OCI-LY1 (cell line): ENCODE measurements around the gene ARL6.

Experiments used
- EZH2 ChIP-seq: fragments of 200-600 bp; sonication (generic), shearing (Covaris generic); IDR thresholded peaks from 2 replicates; pipeline ENCODE4 v1.8.0; 2017; ENCODE audit warnings: borderline replicate concordance, mixed run types, mild to moderate bottlenecking, antibody characterized with exemption, low read length, moderate library complexity, mixed read lengths
- TF ChIP-seq, protein P1 (sequence below): fragments of 200-600 bp; sonication (generic), shearing (Covaris generic); IDR thresholded peaks from 2 replicates; pipeline ENCODE4 v1.5.1; 2017; ENCODE audit warnings: mild to moderate bottlenecking, antibody characterized with exemption, low read length, moderate library complexity, mixed read lengths

DNA sequence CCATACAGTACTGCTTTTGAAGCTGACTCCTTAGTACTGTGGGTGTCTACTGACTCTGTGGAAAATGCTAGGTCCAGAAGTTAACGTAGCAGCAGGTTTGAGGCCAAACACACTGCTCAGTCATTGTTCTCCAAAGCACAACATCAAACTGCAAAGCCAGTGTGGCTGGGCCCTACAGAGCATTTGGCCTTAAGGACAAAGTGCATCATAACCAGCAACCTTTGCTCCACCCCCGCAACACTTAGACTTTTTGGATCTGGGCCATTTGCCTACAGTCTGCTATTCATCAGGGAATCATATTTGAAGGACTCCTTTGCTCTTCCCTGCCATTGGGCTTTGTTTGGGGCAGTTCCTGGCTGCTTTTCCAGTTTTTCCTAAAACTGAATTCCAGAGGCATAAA, 43.1 kb upstream of the ARL6 start:
- TF ChIP-seq, protein P1, sequence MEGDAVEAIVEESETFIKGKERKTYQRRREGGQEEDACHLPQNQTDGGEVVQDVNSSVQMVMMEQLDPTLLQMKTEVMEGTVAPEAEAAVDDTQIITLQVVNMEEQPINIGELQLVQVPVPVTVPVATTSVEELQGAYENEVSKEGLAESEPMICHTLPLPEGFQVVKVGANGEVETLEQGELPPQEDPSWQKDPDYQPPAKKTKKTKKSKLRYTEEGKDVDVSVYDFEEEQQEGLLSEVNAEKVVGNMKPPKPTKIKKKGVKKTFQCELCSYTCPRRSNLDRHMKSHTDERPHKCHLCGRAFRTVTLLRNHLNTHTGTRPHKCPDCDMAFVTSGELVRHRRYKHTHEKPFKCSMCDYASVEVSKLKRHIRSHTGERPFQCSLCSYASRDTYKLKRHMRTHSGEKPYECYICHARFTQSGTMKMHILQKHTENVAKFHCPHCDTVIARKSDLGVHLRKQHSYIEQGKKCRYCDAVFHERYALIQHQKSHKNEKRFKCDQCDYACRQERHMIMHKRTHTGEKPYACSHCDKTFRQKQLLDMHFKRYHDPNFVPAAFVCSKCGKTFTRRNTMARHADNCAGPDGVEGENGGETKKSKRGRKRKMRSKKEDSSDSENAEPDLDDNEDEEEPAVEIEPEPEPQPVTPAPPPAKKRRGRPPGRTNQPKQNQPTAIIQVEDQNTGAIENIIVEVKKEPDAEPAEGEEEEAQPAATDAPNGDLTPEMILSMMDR, result no peak
- TF ChIP-seq EZH2, result no peak
